ENCODE results near the gene CDK17. TPM values are rescaled to one million over a fixed set of nuclear protein-coding genes. Genes with fewer than 3 reads are reported as not detected.
"Not testable (repeated sequence)": the region's sequence is repeated elsewhere in the genome, so short reads cannot be mapped to it uniquely, and the experiment has no call there.

CDK17 gene
- total and polyA plus RNA-seq, 9 of the 15 experiments (the other 6 are each of a cell fraction or from before 2014, with no cell fraction given): 4.8 to 39.3 (median 21.6) TPM

DNA sequence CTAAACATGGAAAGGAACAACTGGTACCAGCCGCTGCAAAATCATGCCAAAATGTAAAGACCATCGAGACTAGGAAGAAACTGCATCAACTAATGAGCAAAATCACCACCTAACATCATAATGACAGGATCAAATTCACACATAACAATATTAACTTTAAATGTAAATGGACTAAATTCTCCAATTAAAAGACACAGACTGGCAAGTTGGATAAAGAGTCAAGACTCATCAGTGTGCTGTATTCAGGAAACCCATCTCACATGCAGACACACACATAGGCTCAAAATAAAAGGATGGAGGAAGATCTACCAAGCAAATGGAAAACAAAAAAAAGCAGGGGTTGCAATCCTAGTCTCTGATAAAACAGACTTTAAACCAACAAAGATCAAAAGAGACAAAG lies 82.4 kb downstream of the CDK17 start:
- H2AFZ ChIP-seq (ENCODE audit: low read depth, low read length); H3K4me1 ChIP-seq (replicated peaks in 1 of 2; ENCODE audit: control insufficient read depth in 2 of 2, insufficient read depth in 2 of 2, low read length in 2 of 2); CTCF ChIA-PET (ENCODE audit: low intra/inter-chr PET ratio); H3K9me3 ChIP-seq (replicated peaks; ENCODE audit: control insufficient read depth, insufficient read depth, low read depth, low read length); H3K4me3 ChIP-seq; H3K4me2 ChIP-seq (ENCODE audit: insufficient read depth, low read length); DNase-seq (ENCODE audit: extremely low read depth in 1 of 4, low spot score in 3 of 4); BruUV-seq (replicated peaks); H3K27me3 ChIP-seq (ENCODE audit: control insufficient read depth in 2 of 2, insufficient read depth in 2 of 2, low read length in 2 of 2); POLR2A ChIA-PET; H3K9me1 ChIP-seq (ENCODE audit: control insufficient read depth, insufficient read depth, low read length); in situ Hi-C loops (cut with MboI); H3K27ac ChIP-seq (ENCODE audit: extremely low read depth, low read depth, low read length); H3K9ac ChIP-seq (ENCODE audit: insufficient read depth in 1 of 2, low read depth in 2 of 2, low read length in 2 of 2); H4K20me1 ChIP-seq (replicated peaks; ENCODE audit: control insufficient read depth, insufficient read depth, low read length); ATAC-seq; FAIRE-seq: not testable (repeated sequence)
- intact Hi-C loops (cut with micrococcal nuclease): loop anchor here (10.0 kb wide), 1 partner anchor 57 kb away; no protein-coding TSS in a partner anchor
- 55% methylated on average over 2 of the region's 2 CpGs for WGBS (ENCODE audit: insufficient coverage, low coverage, missing lambda C conversion rate)
- Histone ChIP-seq H3K79me2 (ENCODE audit: control insufficient read depth, insufficient read depth, low read length) (peaks cover 36% of the 10 kb centered on the region), H3K36me3 (ENCODE audit: control insufficient read depth, insufficient read depth, low read length) (peaks cover 13% of the 10 kb centered on the region; the same call in 2 of the 3 replicates)
- TF ChIP-seq ZNF507 (tag; conservative IDR thresholded peaks at IDR 0.05): peak; percentile 84
- peak; percentile 73; the same call in 1 of the 2 replicates for TF ChIP-seq ZNF354B (CRISPR knock-in tag; IDR thresholded peaks at IDR 0.05)

- DNase-seq (ENCODE audit: extremely low read depth in 1 of 4, low spot score in 3 of 4): peak in 2 of 4 experiments; percentile 7 to 47
- H4K20me1 ChIP-seq (replicated peaks; ENCODE audit: control insufficient read depth, insufficient read depth, low read length); in situ Hi-C loops (cut with MboI); H3K9me1 ChIP-seq (ENCODE audit: control insufficient read depth, insufficient read depth, low read length); H3K4me1 ChIP-seq (replicated peaks in 1 of 2; ENCODE audit: control insufficient read depth in 2 of 2, insufficient read depth in 2 of 2, low read length in 2 of 2); H3K9me3 ChIP-seq (replicated peaks; ENCODE audit: control insufficient read depth, insufficient read depth, low read depth, low read length); CTCF ChIA-PET (ENCODE audit: low intra/inter-chr PET ratio); H3K27me3 ChIP-seq (ENCODE audit: control insufficient read depth in 2 of 2, insufficient read depth in 2 of 2, low read length in 2 of 2); FAIRE-seq: not testable (repeated sequence)
- peaks cover 32% of the 10 kb centered on the region for H3K79me2 ChIP-seq (ENCODE audit: control insufficient read depth, insufficient read depth, low read length)
- H2AFZ ChIP-seq (ENCODE audit: low read depth, low read length): peak overlapping the region; percentile 86
- peak overlapping the region; percentile 14 to 65; a peak in 3 of 4 replicates for H3K9ac ChIP-seq (ENCODE audit: insufficient read depth in 1 of 2, low read depth in 2 of 2, low read length in 2 of 2)
- TSS peak; percentile 76 for BruUV-seq (replicated peaks)
- WGBS (ENCODE audit: insufficient coverage, low coverage, missing lambda C conversion rate): 4% methylated on average over 20 of the region's 33 CpGs
- H3K36me3 ChIP-seq (ENCODE audit: control insufficient read depth, insufficient read depth, low read length): peaks cover 17% of the 10 kb centered on the region; the same call in 2 of the 3 replicates
- peak; percentile 89 for ATAC-seq
- intact Hi-C loops (cut with micrococcal nuclease): loop anchor here (10.0 kb wide), 1 partner anchor 59 kb away; no protein-coding TSS in a partner anchor
- H3K27ac ChIP-seq (ENCODE audit: extremely low read depth, low read depth, low read length): peak overlapping the region; percentile 74
- peak overlapping the region; percentile 70 for H3K4me2 ChIP-seq (ENCODE audit: insufficient read depth, low read length)
- H3K4me3 ChIP-seq: peak overlapping the region; percentile 33
- POLR2A ChIA-PET: interaction anchor here (0.6 kb wide), 1 partner anchor 11 kb away, joined by 3 read pairs; no protein-coding TSS in a partner anchor
- TF ChIP-seq ZNF384 (IDR thresholded peaks at IDR 0.05; ENCODE audit: low read depth, low read length) (peak; percentile 62; the same call in 1 of the 2 replicates), NFRKB (IDR thresholded peaks at IDR 0.05; ENCODE audit: low read depth) (peak; percentile 57; the same call in 1 of the 2 replicates), EGR1 (conservative IDR thresholded peaks at IDR 0.05) (peak; percentile 58), POLR2A (conservative IDR thresholded peaks at IDR 0.05) (peak; percentile 66), HNRNPLL (IDR thresholded peaks at IDR 0.05; ENCODE audit: low read depth, low read length, poor library complexity, severe bottlenecking) (peak; percentile 54), TAF9B (IDR thresholded peaks at IDR 0.05; ENCODE audit: partially characterized antibody) (peak; percentile 27), HDAC1 (IDR thresholded peaks at IDR 0.05) (peak in 1 of 2 experiments; percentile 41; a peak in 1 of 4 replicates), FOXK2 (conservative IDR thresholded peaks at IDR 0.05 in 1 of 2, IDR thresholded peaks at IDR 0.05 in 1 of 2; ENCODE audit: low read depth in 2 of 2) (peak in 1 of 2 experiments; percentile 13; a peak in 1 of 4 replicates), RBFOX2 (IDR thresholded peaks at IDR 0.05; ENCODE audit: low read depth, low read length) (0 out of 2 replicates have a peak, but pooled peaks have one; percentile 33), SUPT5H (IDR thresholded peaks at IDR 0.05) (peak; percentile 47), EP400 (IDR thresholded peaks at IDR 0.05) (peak; percentile 54; the same call in 1 of the 2 replicates), NRF1 (conservative IDR thresholded peaks at IDR 0.05 in 1 of 2, IDR thresholded peaks at IDR 0.05 in 1 of 2) (peak in 1 of 2 experiments; percentile 46; a peak in 1 of 4 replicates)
- TF ChIP-seq, protein P1, sequence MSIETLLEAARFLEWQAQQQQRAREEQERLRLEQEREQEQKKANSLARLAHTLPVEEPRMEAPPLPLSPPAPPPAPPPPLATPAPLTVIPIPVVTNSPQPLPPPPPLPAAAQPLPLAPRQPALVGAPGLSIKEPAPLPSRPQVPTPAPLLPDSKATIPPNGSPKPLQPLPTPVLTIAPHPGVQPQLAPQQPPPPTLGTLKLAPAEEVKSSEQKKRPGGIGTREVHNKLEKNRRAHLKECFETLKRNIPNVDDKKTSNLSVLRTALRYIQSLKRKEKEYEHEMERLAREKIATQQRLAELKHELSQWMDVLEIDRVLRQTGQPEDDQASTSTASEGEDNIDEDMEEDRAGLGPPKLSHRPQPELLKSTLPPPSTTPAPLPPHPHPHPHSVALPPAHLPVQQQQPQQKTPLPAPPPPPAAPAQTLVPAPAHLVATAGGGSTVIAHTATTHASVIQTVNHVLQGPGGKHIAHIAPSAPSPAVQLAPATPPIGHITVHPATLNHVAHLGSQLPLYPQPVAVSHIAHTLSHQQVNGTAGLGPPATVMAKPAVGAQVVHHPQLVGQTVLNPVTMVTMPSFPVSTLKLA (conservative IDR thresholded peaks at IDR 0.05): peak; percentile 13 to 21; a peak in 1 of 4 replicates
Measured at GRCh38 chr12:96315741-96316481, 84.3 kb downstream of the CDK17 start.

Measured in K562 (cell line).